GM19099 (cell line): ENCODE measurements around the gene SLC20A1.

Source experiments
- POLR2A ChIP-seq: IDR thresholded peaks from 3 replicates; pipeline ENCODE4 v1.6.1; 2011; ENCODE audit warnings: low read depth; ENCODE audit not compliant: insufficient read length; ENCODE audit errors: extremely low read depth

Gene SLC20A1

DNA sequence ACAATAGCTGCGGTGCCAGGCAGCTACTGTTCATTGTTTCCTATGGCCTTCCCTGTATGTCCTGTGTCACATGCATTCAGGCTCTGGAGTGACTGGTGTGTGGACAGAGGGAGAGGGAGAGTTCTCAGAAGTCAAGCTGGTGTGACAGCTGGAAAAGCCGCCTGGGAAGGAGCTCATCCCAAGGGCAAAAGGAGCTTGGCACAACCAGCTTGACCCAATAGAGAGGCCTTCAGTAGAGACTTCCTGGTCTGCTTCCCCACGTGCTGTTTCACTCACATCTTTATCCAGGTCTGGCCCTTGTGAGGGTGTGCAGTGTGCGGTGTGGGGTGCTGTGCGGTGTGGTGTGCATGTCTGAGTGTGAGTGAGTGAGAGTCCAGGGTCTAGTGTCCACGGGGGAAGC, 64.0 kb downstream of the SLC20A1 start:
- TF ChIP-seq POLR2A, result no peak

DNA sequence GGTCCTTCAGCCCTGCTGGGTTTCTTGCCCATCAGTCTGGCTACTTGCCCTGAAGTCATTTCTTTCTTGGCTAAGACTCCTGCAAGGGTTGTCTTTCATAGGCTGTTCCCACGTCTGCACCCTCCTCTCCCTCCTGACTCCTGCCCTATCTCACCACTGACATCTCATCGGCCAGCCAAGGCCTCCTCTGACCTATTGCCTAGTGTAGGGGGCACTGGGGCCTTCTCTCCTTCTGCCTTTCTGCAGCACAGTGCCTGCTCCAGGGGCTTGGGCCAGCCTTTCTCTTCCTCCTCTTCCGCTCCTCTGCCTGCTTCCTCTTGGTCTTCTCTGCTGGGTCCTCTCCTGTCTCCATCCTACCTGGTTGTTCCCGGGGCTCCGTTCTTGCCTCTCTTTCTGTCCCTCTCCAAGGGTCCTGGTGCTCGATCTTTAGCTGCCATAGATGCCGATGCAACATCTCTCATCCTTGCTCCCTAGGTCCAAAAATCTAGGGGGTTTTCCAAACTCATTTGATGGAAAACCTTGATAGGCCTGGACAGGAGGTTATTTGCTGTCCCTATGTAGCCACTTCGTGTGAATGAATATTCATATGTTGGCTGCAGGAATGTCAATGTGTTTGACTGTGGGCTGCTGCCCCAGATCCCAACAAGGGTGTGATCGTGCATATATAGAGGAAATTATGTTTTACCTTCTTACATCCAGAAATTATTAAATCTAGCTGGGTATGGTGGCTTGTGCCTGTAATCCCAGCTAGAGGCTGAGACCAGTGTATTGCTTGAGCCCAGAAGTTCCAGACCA, 65.4 kb downstream of the SLC20A1 start:
- TF ChIP-seq POLR2A, result no peak

DNA sequence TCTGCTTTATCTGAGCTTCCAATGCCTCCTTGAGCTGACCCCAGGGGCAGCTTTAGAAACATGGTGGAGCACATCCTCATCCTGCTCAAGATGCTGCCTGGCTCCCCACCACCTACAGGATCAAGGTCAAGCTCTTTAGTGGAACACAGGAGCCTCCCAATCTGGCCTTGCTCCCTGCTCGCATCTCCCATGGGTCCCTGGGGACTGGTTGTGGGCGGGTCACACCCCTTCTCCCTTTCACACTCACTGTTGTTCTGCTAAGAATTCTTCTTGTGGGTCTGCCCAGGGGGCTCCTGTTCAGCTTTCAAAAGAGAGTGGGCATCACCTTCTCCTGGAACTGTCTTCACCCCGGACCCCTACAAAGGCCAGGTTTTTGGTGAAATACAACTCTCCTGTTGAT, 66.7 kb downstream of the SLC20A1 start:
- TF ChIP-seq POLR2A, result no peak

DNA sequence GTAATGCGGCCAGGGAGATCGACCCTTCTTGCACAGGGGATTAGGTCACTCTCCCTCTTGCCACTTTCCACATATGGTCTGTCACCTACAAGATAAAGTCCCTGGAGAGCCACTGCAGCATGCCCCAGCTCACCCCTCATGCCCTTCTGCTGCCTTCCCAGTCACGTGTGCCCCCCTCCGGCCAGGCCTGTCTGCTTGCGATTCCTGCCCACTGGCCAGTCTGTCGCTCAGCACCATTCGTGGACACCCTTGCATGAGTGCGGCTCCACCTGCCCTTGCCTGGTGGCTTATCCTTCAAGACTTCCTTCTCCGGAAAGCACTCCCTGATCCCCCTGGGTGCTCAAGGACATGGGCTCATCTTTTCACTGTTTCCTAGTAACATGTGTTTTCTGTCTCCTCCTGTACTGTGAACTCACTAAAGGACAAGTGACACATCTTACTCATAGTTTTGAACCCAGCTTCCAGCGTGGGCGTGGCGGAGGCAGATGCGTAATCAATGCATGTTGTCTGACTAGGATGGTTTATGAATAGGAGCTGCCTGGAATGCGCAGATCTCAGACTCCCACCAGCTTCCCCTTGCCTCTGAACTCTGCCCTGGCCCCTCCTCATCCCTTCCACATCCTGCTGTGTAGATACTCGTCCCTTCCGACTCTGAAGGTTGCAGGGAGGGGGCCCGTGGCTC, 67.3 kb downstream of the SLC20A1 start:
- TF ChIP-seq POLR2A, result no peak
